K562 (cell line): ENCODE results near the gene STIL. TPM values are rescaled to one million over a fixed set of nuclear protein-coding genes. Genes with fewer than 3 reads are reported as not detected.

ENCODE experiments used
- ARHGAP35 ChIP-seq: fragments of 450-650 bp; IDR thresholded peaks from 2 replicates; pipeline ENCODE4 v1.6.1; 2018; ENCODE audit not compliant: partially characterized antibody
- ATF7 ChIP-seq: fragments of 450-650 bp; IDR thresholded peaks from 2 replicates; pipeline ENCODE4 v1.7.1; 2014; ENCODE audit warnings: mild to moderate bottlenecking, moderate library complexity
- BRF1 ChIP-seq: IDR thresholded peaks from 3 replicates; pipeline ENCODE4 v1.6.1; 2011; ENCODE audit warnings: borderline replicate concordance, mild to moderate bottlenecking; ENCODE audit not compliant: insufficient read length; ENCODE audit errors: extremely low read depth
- CAMTA2 ChIP-seq: fragments of 250-450 bp; sonication (Bioruptor Pico); conservative IDR thresholded peaks from 2 replicates; pipeline ENCODE4 v1.5.1; 2022
- CREB1 ChIP-seq, 2 experiments: sonication (generic) in 1 of 2; formaldehyde crosslinking in 1 of 2; IDR thresholded peaks; 2 replicates each; pipeline versions ENCODE4 v1.6.1 to v1.8.0; 2012 to 2022; ENCODE audit warnings: inconsistent platforms in 1 of 2, mild to moderate bottlenecking in 1 of 2, missing genetic modification reagents in 1 of 2, moderate library complexity in 1 of 2
- E4F1 ChIP-seq: fragments of 250-450 bp; sonication (Bioruptor Pico); IDR thresholded peaks from 2 replicates; pipeline ENCODE4 v1.5.0; 2021; ENCODE audit warnings: mild to moderate bottlenecking, borderline replicate concordance
- FOXM1 ChIP-seq, 2 experiments: fragments of 450-650 bp in 1 of 2; sonication (generic) in 1 of 2; formaldehyde crosslinking in 1 of 2; IDR thresholded peaks; 2 replicates each; pipeline versions ENCODE4 v1.6.1 to v1.9.0; 2017 to 2022; ENCODE audit warnings: low read depth in 2 of 2, mild to moderate bottlenecking in 2 of 2, missing genetic modification reagents in 1 of 2, moderate library complexity in 1 of 2
- HDAC2 ChIP-seq: fragments of 450-650 bp; IDR thresholded peaks from 2 replicates; pipeline ENCODE4 v1.6.1; 2016; ENCODE audit warnings: mild to moderate bottlenecking
- NFXL1 ChIP-seq: fragments of 450-650 bp; formaldehyde crosslinking; IDR thresholded peaks from 2 replicates; pipeline ENCODE4 v1.4.0; 2021; ENCODE audit warnings: mild to moderate bottlenecking
- NR2C1 ChIP-seq, 2 experiments: fragments of 450-650 bp; IDR thresholded peaks; 2 replicates each; pipeline ENCODE4 v1.6.1; 2017; ENCODE audit warnings: mild to moderate bottlenecking in 2 of 2, antibody characterized with exemption in 1 of 2, inconsistent platforms in 1 of 2, missing compliant biosample characterization in 1 of 2, missing genetic modification characterization in 1 of 2
- PCBP1 ChIP-seq: fragments of 200-400 bp; formaldehyde crosslinking; IDR thresholded peaks from 2 replicates; pipeline ENCODE4 v1.6.1; 2018; ENCODE audit warnings: mild to moderate bottlenecking, low read depth, low read length; ENCODE audit not compliant: poor library complexity, severe bottlenecking
- RBFOX2 ChIP-seq: fragments of 200-400 bp; formaldehyde crosslinking; IDR thresholded peaks from 2 replicates; pipeline ENCODE4 v1.6.1; 2017; ENCODE audit warnings: low read depth, mild to moderate bottlenecking, low read length, moderate library complexity
- SLC30A9 ChIP-seq: fragments of 250-450 bp; sonication (Bioruptor Pico); IDR thresholded peaks from 2 replicates; pipeline ENCODE4 v1.8.0; 2022; ENCODE audit warnings: mild to moderate bottlenecking, moderate library complexity
- THAP12 ChIP-seq: fragments of 250-450 bp; sonication (Bioruptor Pico); IDR thresholded peaks from 2 replicates; pipeline ENCODE4 v1.9.0; 2021; ENCODE audit warnings: mild to moderate bottlenecking, inconsistent platforms
- ZC3H11A ChIP-seq: IDR thresholded peaks from 2 replicates; pipeline ENCODE4 v1.6.1; 2012; ENCODE audit warnings: low read depth, low read length, improper control_type of control experiment
- ZNF12 ChIP-seq: sonication (generic); formaldehyde crosslinking; IDR thresholded peaks from 2 replicates; pipeline ENCODE4 v1.4.0; 2020; ENCODE audit warnings: mild to moderate bottlenecking, missing genetic modification reagents
- ZNF3 ChIP-seq: fragments of 250-450 bp; sonication (Bioruptor Pico); IDR thresholded peaks from 2 replicates; pipeline ENCODE4 v1.5.0; 2021; ENCODE audit warnings: mild to moderate bottlenecking, moderate library complexity
- ZNF75A ChIP-seq: fragments of 450-650 bp; formaldehyde crosslinking; IDR thresholded peaks from 2 replicates; pipeline ENCODE4 v1.4.0; 2020; ENCODE audit warnings: mild to moderate bottlenecking
- ZNF780A ChIP-seq: fragments of 250-450 bp; sonication (Bioruptor Pico); IDR thresholded peaks from 2 replicates; pipeline ENCODE4 v1.5.0; 2021; ENCODE audit warnings: mild to moderate bottlenecking
- polyA plus RNA-seq, 8 experiments: library from polyadenylated mRNA; depleted of rRNA in 4 of 8; stranded (reverse) in 5 of 8; unstranded in 3 of 8; fragments of >200 nt; fragmentation: Nextera tagmentation in 2 of 8; fragmentation: Illumina TruSeq in 1 of 8; extraction: Ambion mirVana in 2 of 8; extraction: Trizol in 1 of 8; gene quantifications; 2 replicates each; pipeline versions ENCODE4 v1.2.1 to v1.2.3, GENCODE V29; 2011 to 2014; ENCODE audit warnings: inconsistent platforms in 1 of 8, missing spikeins in 1 of 8
- total RNA-seq, 7 experiments: library from RNA; depleted of rRNA in 6 of 7; stranded (reverse); fragments of >200 nt in 6 of 7; fragmentation: Illumina TruSeq in 2 of 7; extraction: Trizol in 2 of 7; gene quantifications; 2 replicates each; pipeline versions ENCODE4 v1.2.1 to v1.2.3, GENCODE V29; 2011 to 2021; ENCODE audit warnings: low replicate concordance in 1 of 7
- TF ChIP-seq, protein P1 (sequence below): fragments of 450-650 bp; formaldehyde crosslinking; IDR thresholded peaks from 2 replicates; pipeline ENCODE4 v1.4.0; 2022; ENCODE audit warnings: missing genetic modification characterization
- TF ChIP-seq, protein P2 (sequence below): sonication (generic); formaldehyde crosslinking; IDR thresholded peaks from 2 replicates; pipeline ENCODE4 v1.8.0; 2022; ENCODE audit warnings: mild to moderate bottlenecking, missing genetic modification reagents

STIL gene
- total and polyA plus RNA-seq, 9 of the 15 experiments (the other 6 are each of a cell fraction or from before 2014, with no cell fraction given), result 10.5 to 77.4 (median 39.6) TPM

DNA sequence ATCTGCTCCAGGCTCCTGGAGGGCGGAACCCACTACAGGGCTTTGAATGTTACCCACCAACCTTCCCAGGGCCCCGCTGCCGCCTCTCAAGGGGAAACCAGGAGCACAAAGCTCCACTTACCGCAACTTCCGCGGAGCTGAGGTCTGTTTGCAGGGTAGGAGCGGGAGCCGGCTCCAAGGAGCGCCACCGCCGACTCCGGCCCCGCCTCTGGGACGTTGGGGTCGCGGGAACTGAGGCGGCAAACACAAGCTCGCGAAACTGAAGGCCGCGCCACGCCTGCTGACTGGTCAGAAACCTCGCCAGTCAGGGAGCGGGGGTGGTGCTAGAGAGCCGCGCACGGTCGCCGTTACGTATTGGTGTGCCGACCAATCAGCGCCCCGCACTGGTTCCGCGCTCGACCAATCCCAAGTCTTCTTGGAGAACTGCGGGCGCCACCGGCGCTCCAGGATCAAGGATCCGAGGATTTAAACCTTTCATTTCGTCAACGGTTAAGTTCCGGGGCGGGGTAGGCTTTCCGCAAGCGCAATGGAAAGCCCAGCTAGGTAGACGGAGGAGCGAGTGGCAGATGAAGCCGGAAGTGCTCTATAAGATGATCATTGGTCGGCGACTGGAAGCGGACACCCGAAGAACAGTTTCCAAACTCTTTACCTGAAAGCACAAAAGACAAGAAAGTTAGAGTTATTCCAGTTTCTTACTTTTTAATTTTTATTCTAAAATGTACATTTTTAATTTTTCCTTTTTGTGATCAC, at the start of gene STIL (continued):
- peak; percentile 99 for TF ChIP-seq FOXM1 (IDR thresholded peaks at IDR 0.05; ENCODE audit: low read depth)
- peak; percentile 80; the same call in 1 of the 2 replicates for TF ChIP-seq FOXM1 (CRISPR knock-in tag; IDR thresholded peaks at IDR 0.05; ENCODE audit: low read depth)
- TF ChIP-seq NFXL1 (CRISPR knock-in tag), result no peak
- no peak for TF ChIP-seq ARHGAP35
- TF ChIP-seq BRF1, result no peak
- peak; percentile 78; the same call in 1 of the 2 replicates for TF ChIP-seq HDAC2
- no peak for TF ChIP-seq ZNF780A (CRISPR knock-in tag)
- TF ChIP-seq THAP12, result peak; percentile 92
- TF ChIP-seq CAMTA2 (CRISPR knock-in tag), result no peak
- peak; percentile 99 for TF ChIP-seq RBFOX2
- TF ChIP-seq CREB1 (IDR thresholded peaks at IDR 0.05), result peak; percentile 92
- peak; percentile 88 for TF ChIP-seq CREB1 (CRISPR knock-in tag; IDR thresholded peaks at IDR 0.05)
- TF ChIP-seq ZNF75A (CRISPR knock-in tag), result no peak
- TF ChIP-seq, protein P1, sequence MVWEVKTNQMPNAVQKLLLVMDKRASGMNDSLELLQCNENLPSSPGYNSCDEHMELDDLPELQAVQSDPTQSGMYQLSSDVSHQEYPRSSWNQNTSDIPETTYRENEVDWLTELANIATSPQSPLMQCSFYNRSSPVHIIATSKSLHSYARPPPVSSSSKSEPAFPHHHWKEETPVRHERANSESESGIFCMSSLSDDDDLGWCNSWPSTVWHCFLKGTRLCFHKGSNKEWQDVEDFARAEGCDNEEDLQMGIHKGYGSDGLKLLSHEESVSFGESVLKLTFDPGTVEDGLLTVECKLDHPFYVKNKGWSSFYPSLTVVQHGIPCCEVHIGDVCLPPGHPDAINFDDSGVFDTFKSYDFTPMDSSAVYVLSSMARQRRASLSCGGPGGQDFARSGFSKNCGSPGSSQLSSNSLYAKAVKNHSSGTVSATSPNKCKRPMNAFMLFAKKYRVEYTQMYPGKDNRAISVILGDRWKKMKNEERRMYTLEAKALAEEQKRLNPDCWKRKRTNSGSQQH (CRISPR knock-in tag), result 0 out of 2 replicates have a peak, but pooled peaks have one; percentile 42
- peak; percentile 78 for TF ChIP-seq ZNF12
- no peak for TF ChIP-seq E4F1 (CRISPR knock-in tag)
- TF ChIP-seq SLC30A9, result no peak
- no peak for TF ChIP-seq ZNF3 (CRISPR knock-in tag)
- peak; percentile 94 for TF ChIP-seq ATF7
- TF ChIP-seq ZC3H11A, result no peak
- TF ChIP-seq, protein P2, sequence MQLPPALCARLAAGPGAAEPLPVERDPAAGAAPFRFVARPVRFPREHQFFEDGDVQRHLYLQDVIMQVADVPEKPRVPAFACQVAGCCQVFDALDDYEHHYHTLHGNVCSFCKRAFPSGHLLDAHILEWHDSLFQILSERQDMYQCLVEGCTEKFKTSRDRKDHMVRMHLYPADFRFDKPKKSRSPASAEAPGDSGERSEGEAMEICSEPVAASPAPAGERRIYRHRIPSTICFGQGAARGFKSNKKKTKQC (CRISPR knock-in tag), result peak; percentile 86
- peak; percentile 86 for TF ChIP-seq NR2C1 (IDR thresholded peaks at IDR 0.05)
- peak; percentile 84 for TF ChIP-seq NR2C1 (tag; IDR thresholded peaks at IDR 0.05)
- TF ChIP-seq PCBP1, result peak; percentile 51
